Mucosa of rectum (tissue), 2 donors: ENCODE data around the gene QSOX1.

Source experiments
- H3K27ac ChIP-seq, 2 donors: one replicate each; pipeline ENCODE4 v1.7.0; 2013; ENCODE audit warnings: inconsistent platforms in 2 of 2, low read depth in 2 of 2, low read length in 2 of 2
- H3K27me3 ChIP-seq, 2 donors: one replicate each; pipeline ENCODE4 v1.7.0; 2013; ENCODE audit warnings: low read length in 2 of 2; ENCODE audit not compliant: control insufficient read depth in 2 of 2, insufficient read depth in 2 of 2
- H3K36me3 ChIP-seq, 2 donors: one replicate each; pipeline ENCODE4 v1.7.0; 2013; ENCODE audit warnings: low read length in 2 of 2; ENCODE audit not compliant: control insufficient read depth in 2 of 2, insufficient read depth in 2 of 2
- H3K4me1 ChIP-seq, 2 donors: one replicate each; pipeline ENCODE4 v1.7.0; 2013; ENCODE audit warnings: low read length in 2 of 2, mild to moderate bottlenecking in 1 of 2; ENCODE audit not compliant: control insufficient read depth in 2 of 2, insufficient read depth in 2 of 2
- H3K4me3 ChIP-seq, 2 donors: one replicate each; pipeline ENCODE4 v1.7.0; 2013; ENCODE audit warnings: low read length in 2 of 2
- H3K9ac ChIP-seq, 2 donors: one replicate each; pipeline ENCODE4 v1.7.0; 2013; ENCODE audit warnings: low read length in 2 of 2, low read depth in 1 of 2, mild to moderate bottlenecking in 1 of 2
- H3K9me3 ChIP-seq, 2 donors: one replicate each; pipeline ENCODE4 v1.7.0; 2013; ENCODE audit warnings: low read length in 2 of 2; ENCODE audit not compliant: control insufficient read depth in 2 of 2
- donor health status: healthy.
- donor health status: Normal muscosa, but diverticular disease.

The QSOX1 gene

GRCh38 chr1:180221462-180221861 is 66.8 kb downstream of the QSOX1 start:
- Histone ChIP-seq H3K27ac (no peak overlapping the region), H3K4me3 (no peak overlapping the region), H3K27me3 (peaks cover 19 to 33% of the 10 kb centered on the region in 2 donors), H3K4me1 (no peaks in the 10 kb centered on the region), H3K9me3 (no peaks in the 10 kb centered on the region), H3K9ac (no peak overlapping the region), H3K36me3 (no peaks in the 10 kb centered on the region)

- Histone ChIP-seq H3K27ac (no peak overlapping the region), H3K27me3 (peaks cover 44 to 63% of the 10 kb centered on the region in 2 donors), H3K36me3 (no peaks in the 10 kb centered on the region), H3K4me3 (no peak overlapping the region), H3K9me3 (no peaks in the 10 kb centered on the region), H3K9ac (no peak overlapping the region), H3K4me1 (peaks cover 0 to 5% of the 10 kb centered on the region in 2 donors)
These were observed 70.2 kb downstream of the QSOX1 start for GRCh38 chr1:180224902-180225301.

GRCh38 chr1:180225403-180225802 is 70.7 kb downstream of the QSOX1 start:
- Histone ChIP-seq H3K36me3 (no peaks in the 10 kb centered on the region), H3K27me3 (peaks cover 46 to 66% of the 10 kb centered on the region in 2 donors)

GRCh38 chr1:180227861-180228647 is 73.4 kb downstream of the QSOX1 start:
- Histone ChIP-seq H3K27me3 (peaks cover 65 to 78% of the 10 kb centered on the region in 2 donors), H3K4me3 (no peak overlapping the region), H3K9ac (no peak overlapping the region), H3K36me3 (no peaks in the 10 kb centered on the region), H3K27ac (no peak overlapping the region), H3K9me3 (no peaks in the 10 kb centered on the region), H3K4me1 (peaks cover 13 to 17% of the 10 kb centered on the region in 2 donors)

More at GRCh38 chr1:180225403-180225802, 70.7 kb downstream of the QSOX1 start:
- Histone ChIP-seq H3K4me3 (no peak overlapping the region), H3K9me3 (no peaks in the 10 kb centered on the region), H3K9ac (no peak overlapping the region), H3K27ac (no peak overlapping the region), H3K4me1 (peaks cover 1 to 7% of the 10 kb centered on the region in 2 donors)

- peaks cover 70 to 81% of the 10 kb centered on the region in 2 donors for H3K27me3 ChIP-seq
- peaks cover 13 to 17% of the 10 kb centered on the region in 2 donors for H3K4me1 ChIP-seq
- H3K27ac ChIP-seq = no peak overlapping the region
- no peaks in the 10 kb centered on the region for H3K9me3 ChIP-seq
- peak overlapping the region; percentile 60 to 67 for H3K4me3 ChIP-seq
- H3K36me3 ChIP-seq = no peaks in the 10 kb centered on the region
- H3K9ac ChIP-seq = no peak overlapping the region
These were observed 74.2 kb downstream of the QSOX1 start for GRCh38 chr1:180228648-180229482.

GRCh38 chr1:180229483-180230415 is 75.1 kb downstream of the QSOX1 start, which contains the start of gene LHX4:
Gene LHX4 (plus strand): TSS chr1:180230264. CDS start chr1:180230530, 266 bp downstream.
- Histone ChIP-seq H3K27me3 (peaks cover 73 to 85% of the 10 kb centered on the region in 2 donors), H3K9ac (no peak within 1 kb of the TSS), H3K36me3 (no peaks in the 10 kb centered on the region), H3K27ac (no peak within 1 kb of the TSS), H3K4me3 (peak within 1 kb of the TSS; percentile 60 to 67), H3K9me3 (no peaks in the 10 kb centered on the region), H3K4me1 (peaks cover 18 to 22% of the 10 kb centered on the region in 2 donors)

GRCh38 chr1:180230416-180230790 is 75.7 kb downstream of the QSOX1 start:
- Histone ChIP-seq H3K27ac (no peak overlapping the region), H3K36me3 (no peaks in the 10 kb centered on the region), H3K4me3 (peak overlapping the region; percentile 51 to 61), H3K9ac (no peak overlapping the region), H3K27me3 (peaks cover 72 to 85% of the 10 kb centered on the region in 2 donors), H3K9me3 (no peaks in the 10 kb centered on the region), H3K4me1 (peaks cover 24 to 29% of the 10 kb centered on the region in 2 donors)

- Histone ChIP-seq H3K9me3 (no peaks in the 10 kb centered on the region), H3K27ac (no peak overlapping the region), H3K9ac (no peak overlapping the region), H3K36me3 (no peaks in the 10 kb centered on the region), H3K4me1 (peaks cover 30 to 32% of the 10 kb centered on the region in 2 donors), H3K4me3 (peak overlapping the region; percentile 49 to 61), H3K27me3 (peaks cover 74 to 86% of the 10 kb centered on the region in 2 donors)
These were observed 76.3 kb downstream of the QSOX1 start for GRCh38 chr1:180230791-180231505.

- Histone ChIP-seq H3K4me1 (peaks cover 34% of the 10 kb centered on the region in 2 donors), H3K36me3 (no peaks in the 10 kb centered on the region), H3K9me3 (no peaks in the 10 kb centered on the region), H3K9ac (no peak overlapping the region), H3K27ac (no peak overlapping the region), H3K4me3 (peak overlapping the region; percentile 49 to 61), H3K27me3 (peaks cover 78 to 86% of the 10 kb centered on the region in 2 donors)
These were observed 76.8 kb downstream of the QSOX1 start for GRCh38 chr1:180231506-180231921.
